GM23338 (cell line): Measurements from ENCODE around the gene TCF7. TPM values are rescaled to one million over a fixed set of nuclear protein-coding genes. Genes with fewer than 3 reads are reported as not detected.
A peak's percentile ranks its signal among the peaks of the same experiment; 100 is the strongest.

ENCODE experiments used
- ATAC-seq: fragments of 200-7000 bp; cut with Tn5 transposase; 3 replicates; pipeline ENCODE4 v1.9.1; 2020
- DNase-seq: peaks from one replicate; pipeline ENCODE4 v3.0.0-alpha.2; 2015; ENCODE audit warnings: low spot score
- H2AFZ ChIP-seq: fragments of 200-600 bp; sonication (generic); 2 replicates; pipeline ENCODE4 v1.8.0; 2016; ENCODE audit warnings: antibody characterized with exemption, mild to moderate bottlenecking, moderate library complexity
- H3F3A ChIP-seq: fragments of 200-600 bp; sonication (generic); replicated peaks from 2 replicates; pipeline ENCODE4 v1.8.0; 2017; ENCODE audit warnings: antibody characterized with exemption, mixed run types, low read depth
- H3K27ac ChIP-seq: fragments of 200-600 bp; sonication (generic); 2 replicates; pipeline ENCODE4 v1.6.1; 2016; ENCODE audit warnings: low read depth
- H3K27me3 ChIP-seq: fragments of 200-600 bp; sonication (generic); 2 replicates; pipeline ENCODE4 v1.8.0; 2016; ENCODE audit warnings: mild to moderate bottlenecking, mixed run types, moderate library complexity; ENCODE audit not compliant: insufficient read depth
- H3K36me3 ChIP-seq: fragments of 200-600 bp; sonication (generic); 2 replicates; pipeline ENCODE4 v1.8.0; 2016; ENCODE audit warnings: mild to moderate bottlenecking; ENCODE audit not compliant: insufficient read depth
- H3K4me1 ChIP-seq: fragments of 200-600 bp; sonication (generic); 2 replicates; pipeline ENCODE4 v1.8.0; 2016; ENCODE audit warnings: mild to moderate bottlenecking, moderate library complexity; ENCODE audit not compliant: insufficient read depth
- H3K4me2 ChIP-seq: fragments of 200-600 bp; sonication (generic); 2 replicates; pipeline ENCODE4 v1.7.1; 2017; ENCODE audit warnings: mixed run types
- H3K4me3 ChIP-seq: fragments of 200-600 bp; sonication (generic); 2 replicates; pipeline ENCODE4 v1.6.1; 2016; ENCODE audit warnings: mixed run types
- H3K79me2 ChIP-seq: fragments of 200-600 bp; sonication (generic); replicated peaks from 2 replicates; pipeline ENCODE4 v1.8.0; 2017; ENCODE audit warnings: mild to moderate bottlenecking; ENCODE audit not compliant: insufficient read depth
- H3K9me2 ChIP-seq: fragments of 200-600 bp; sonication (generic); 2 replicates; pipeline ENCODE4 v1.8.0; 2017; ENCODE audit not compliant: insufficient read depth
- H4K20me1 ChIP-seq: fragments of 200-600 bp; sonication (generic); replicated peaks from 2 replicates; pipeline ENCODE4 v1.8.0; 2017; ENCODE audit warnings: mild to moderate bottlenecking; ENCODE audit not compliant: insufficient read depth
- H3K27ac Mint-ChIP-seq: 2 replicates; pipeline ENCODE4 v1.8.0; 2020; ENCODE audit warnings: inconsistent platforms, mild to moderate bottlenecking, moderate library complexity, mixed read lengths
- H3K27me3 Mint-ChIP-seq: 3 replicates; pipeline ENCODE4 v1.8.0; 2022; ENCODE audit warnings: low read depth, mild to moderate bottlenecking, moderate library complexity, mixed read lengths, inconsistent platforms; ENCODE audit not compliant: insufficient read depth, poor library complexity
- H3K36me3 Mint-ChIP-seq: 3 replicates; pipeline ENCODE4 v1.8.0; 2021; ENCODE audit warnings: low read depth, mild to moderate bottlenecking, inconsistent platforms, moderate library complexity, mixed read lengths
- H3K4me1 Mint-ChIP-seq: 3 replicates; pipeline ENCODE4 v1.8.0; 2020; ENCODE audit warnings: mild to moderate bottlenecking, inconsistent platforms, mixed read lengths
- H3K4me3 Mint-ChIP-seq: 3 replicates; pipeline ENCODE4 v1.8.0; 2021; ENCODE audit warnings: moderate library complexity, mild to moderate bottlenecking, inconsistent platforms, mixed read lengths
- H3K9me3 Mint-ChIP-seq: 3 replicates; pipeline ENCODE4 v1.8.0; 2020; ENCODE audit warnings: moderate library complexity, mild to moderate bottlenecking, inconsistent platforms, mixed read lengths
- CREB1 ChIP-seq: fragments of 250-450 bp; sonication (Bioruptor Pico); IDR thresholded peaks from 2 replicates; pipeline ENCODE4 v1.5.0; 2020; ENCODE audit warnings: low read depth, mild to moderate bottlenecking, moderate library complexity
- CTCF ChIP-seq, 2 experiments: fragments of 200-600 bp in 1 of 2; sonication (generic) in 1 of 2; conservative IDR thresholded peaks; 2 replicates each; pipeline versions ENCODE4 v1.5.1 to v1.6.1; 2016 to 2017; ENCODE audit warnings: antibody characterized with exemption in 2 of 2, low read depth in 2 of 2, mild to moderate bottlenecking in 2 of 2, moderate library complexity in 1 of 2
- ETS1 ChIP-seq: IDR thresholded peaks from 2 replicates; pipeline ENCODE4 v1.6.1; 2016; ENCODE audit warnings: antibody characterized with exemption
- EZH2 ChIP-seq: fragments of 200-600 bp; sonication (generic); IDR thresholded peaks from one replicate; pipeline ENCODE4 v1.8.0; 2017; ENCODE audit warnings: antibody characterized with exemption, mild to moderate bottlenecking, low read depth; ENCODE audit not compliant: unreplicated experiment
- NANOG ChIP-seq: IDR thresholded peaks from 2 replicates; pipeline ENCODE4 v1.6.1; 2016; ENCODE audit warnings: antibody characterized with exemption, borderline replicate concordance
- REST ChIP-seq: IDR thresholded peaks from one replicate; pipeline ENCODE4 v1.6.1; 2018; ENCODE audit warnings: antibody characterized with exemption; ENCODE audit not compliant: unreplicated experiment
- STAT1 ChIP-seq: IDR thresholded peaks from one replicate; pipeline ENCODE4 v1.6.1; 2016; ENCODE audit warnings: antibody characterized with exemption; ENCODE audit not compliant: unreplicated experiment
- ZNF114 ChIP-seq: fragments of 250-450 bp; sonication (Bioruptor Pico); IDR thresholded peaks from 2 replicates; pipeline ENCODE4 v1.5.0; 2020; ENCODE audit warnings: mild to moderate bottlenecking, moderate library complexity
- ZNF331 ChIP-seq: fragments of 250-450 bp; sonication (Bioruptor Pico); IDR thresholded peaks from 2 replicates; pipeline ENCODE4 v1.5.0; 2020; ENCODE audit warnings: low read depth, mild to moderate bottlenecking, moderate library complexity
- polyA plus RNA-seq: library from polyadenylated mRNA; unstranded; fragments of >200 nt; fragmentation: Nextera tagmentation; extraction: Ambion mirVana; gene quantifications from 2 replicates; pipeline ENCODE4 v1.2.1, GENCODE V29; 2016
- total RNA-seq: library from RNA; depleted of rRNA; stranded (reverse); fragments of >200 nt; shearing (Covaris generic); gene quantifications from 2 replicates; pipeline ENCODE4 v1.2.3, GENCODE V29; 2014

TCF7 gene
- total and polyA plus RNA-seq, 2 experiments from 2014 or later = 5.6 to 8.1 TPM

- H3K27ac Mint-ChIP-seq = no peak overlapping the region
- Histone ChIP-seq H2AFZ (no peak overlapping the region), H3K27me3 (peaks cover 40% of the 10 kb centered on the region), H3K36me3 (no peaks in the 10 kb centered on the region), H4K20me1 (0 out of 2 replicates have a peak, but pooled peaks cover 1% of the 10 kb centered on the region), H3K79me2 (no peaks in the 10 kb centered on the region), H3K4me3 (no peak overlapping the region), H3F3A (0 out of 2 replicates have a peak, but pooled peaks cover 15% of the 10 kb centered on the region), H3K27ac (no peak overlapping the region), H3K4me1 (no peaks in the 10 kb centered on the region; the same call in 1 of the 2 replicates), H3K4me2 (no peak overlapping the region), H3K9me2 (no peaks in the 10 kb centered on the region)
- H3K4me3 Mint-ChIP-seq = no peak overlapping the region
- H3K4me1 Mint-ChIP-seq = peaks cover 7% of the 10 kb centered on the region
- TF ChIP-seq STAT1 (no peak), ETS1 (no peak), EZH2 (no peak), ZNF114 (CRISPR knock-in tag) (no peak), CREB1 (CRISPR knock-in tag) (no peak)
- H3K27me3 Mint-ChIP-seq = peaks cover 43% of the 10 kb centered on the region
- no peaks in the 10 kb centered on the region; the same call in 2 of the 3 replicates for H3K36me3 Mint-ChIP-seq
- DNase-seq (no peak), ATAC-seq (no peak)
- H3K9me3 Mint-ChIP-seq = no peaks in the 10 kb centered on the region
Measured at GRCh38 chr5:134111741-134112647, 2.5 kb upstream of the TCF7 start.

- peaks cover 38% of the 10 kb centered on the region for H3K27me3 Mint-ChIP-seq
- TF ChIP-seq ZNF331 (no peak), STAT1 (no peak), NANOG (no peak), CTCF (conservative IDR thresholded peaks at IDR 0.05; ENCODE audit: low read depth in 2 of 2) (no peak), ZNF114 (CRISPR knock-in tag) (no peak), CREB1 (CRISPR knock-in tag) (no peak), REST (no peak)
Measured at GRCh38 chr5:134112726-134113362, 1.6 kb upstream of the TCF7 start.

More at GRCh38 chr5:134112726-134113362, 1.6 kb upstream of the TCF7 start:
- Histone ChIP-seq H3K79me2 (no peaks in the 10 kb centered on the region), H3K27me3 (peaks cover 40% of the 10 kb centered on the region), H3F3A (0 out of 2 replicates have a peak, but pooled peaks cover 15% of the 10 kb centered on the region), H3K9me2 (no peaks in the 10 kb centered on the region), H3K27ac (no peak overlapping the region), H2AFZ (no peak overlapping the region), H4K20me1 (peaks cover 5% of the 10 kb centered on the region; the same call in 1 of the 2 replicates), H3K4me3 (peak overlapping the region; percentile 90), H3K4me2 (peak overlapping the region; percentile 98; the same call in 1 of the 2 replicates), H3K4me1 (no peaks in the 10 kb centered on the region; the same call in 1 of the 2 replicates), H3K36me3 (no peaks in the 10 kb centered on the region)
- DNase-seq (no peak), ATAC-seq (no peak)
- Mint-ChIP-seq H3K27ac (no peak overlapping the region), H3K36me3 (no peaks in the 10 kb centered on the region; the same call in 2 of the 3 replicates), H3K4me1 (peaks cover 7% of the 10 kb centered on the region), H3K4me3 (no peak overlapping the region), H3K9me3 (no peaks in the 10 kb centered on the region)
